ENCODE results near the gene PLAC9.

The PLAC9 gene

DNA sequence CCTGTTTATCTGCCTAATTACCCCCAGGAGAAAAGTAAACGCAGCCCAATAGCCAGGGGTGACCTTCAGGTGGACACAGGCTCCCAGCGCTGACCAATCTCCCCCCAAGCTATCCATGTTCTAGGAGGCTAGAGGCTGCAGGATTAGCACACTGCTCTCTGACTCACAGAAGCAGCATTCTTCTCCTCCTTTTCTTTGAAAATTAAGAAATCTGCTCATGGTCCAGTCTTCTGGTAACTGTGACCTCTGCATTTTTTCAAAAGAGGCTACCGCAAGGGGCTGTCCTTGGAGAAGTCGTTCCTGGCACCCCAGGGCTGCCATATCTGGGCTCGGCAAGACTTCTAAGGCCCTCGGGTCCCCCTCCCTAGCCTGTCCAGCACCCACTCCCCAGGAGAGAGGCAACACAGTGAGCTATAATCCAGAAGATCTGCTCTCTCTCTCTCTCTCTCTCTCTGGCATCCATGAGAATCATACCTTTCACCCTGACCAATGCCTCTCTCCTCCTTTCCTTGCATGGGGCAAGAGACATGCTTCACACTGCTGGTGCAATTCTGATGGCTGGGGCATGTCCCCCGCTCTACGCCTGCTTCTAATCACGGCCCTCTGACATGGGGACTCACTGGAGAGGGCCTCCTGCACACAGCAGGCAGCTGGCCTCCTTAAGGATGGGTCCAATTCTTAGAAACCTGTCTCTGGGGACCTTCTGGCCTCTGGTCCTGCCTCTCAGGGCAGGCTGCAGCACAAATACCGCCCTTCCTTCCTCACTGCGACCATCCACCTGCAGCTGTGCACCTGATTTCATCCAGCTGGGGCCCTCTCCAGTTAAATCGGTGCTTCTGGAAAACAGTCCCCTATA is 45.5 kb downstream of the PLAC9 start:
- DNase-seq = no peak

GRCh38 chr10:80182986-80183385 is 50.5 kb downstream of the PLAC9 start:
- DNase-seq = no peak

DNA sequence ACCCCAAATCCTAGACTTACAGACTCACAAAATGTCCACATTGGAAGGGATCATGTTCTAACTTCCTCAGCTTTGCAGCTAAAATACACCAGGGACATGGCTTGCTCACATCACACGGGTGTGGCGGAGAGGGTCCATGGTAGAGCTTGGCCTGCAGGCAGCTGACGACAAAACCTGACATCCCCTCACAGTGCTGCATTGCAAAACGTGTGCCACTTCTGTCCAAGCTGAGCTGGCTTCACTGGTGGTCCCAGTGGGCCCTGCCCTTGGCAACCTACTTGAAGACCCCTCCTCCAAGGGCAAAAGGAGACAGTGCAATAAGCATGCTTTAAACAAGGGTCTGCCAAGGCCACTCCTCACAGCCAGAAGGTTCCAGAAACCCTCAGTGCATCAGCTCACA is 50.9 kb downstream of the PLAC9 start:
- DNase-seq = no peak

DNA sequence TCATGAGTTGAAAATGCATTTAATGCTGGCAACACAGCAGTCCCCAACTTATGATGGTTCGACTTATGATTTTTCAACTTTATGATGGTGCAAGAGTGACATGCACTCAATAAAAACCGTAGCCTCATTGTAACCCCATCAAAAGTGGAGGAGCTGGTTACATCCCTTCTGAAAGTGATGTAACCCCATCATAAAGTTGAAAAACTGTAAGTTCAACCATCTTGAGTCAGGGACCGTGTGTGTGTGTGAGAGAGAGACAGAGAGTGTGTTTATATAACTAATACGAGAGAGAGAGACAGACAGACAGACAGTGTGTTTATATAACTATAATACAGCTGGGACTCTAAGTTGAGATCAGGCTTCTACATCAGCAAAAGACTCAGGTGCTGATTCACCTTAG is 51.8 kb downstream of the PLAC9 start:
- DNase-seq = no peak

DNA sequence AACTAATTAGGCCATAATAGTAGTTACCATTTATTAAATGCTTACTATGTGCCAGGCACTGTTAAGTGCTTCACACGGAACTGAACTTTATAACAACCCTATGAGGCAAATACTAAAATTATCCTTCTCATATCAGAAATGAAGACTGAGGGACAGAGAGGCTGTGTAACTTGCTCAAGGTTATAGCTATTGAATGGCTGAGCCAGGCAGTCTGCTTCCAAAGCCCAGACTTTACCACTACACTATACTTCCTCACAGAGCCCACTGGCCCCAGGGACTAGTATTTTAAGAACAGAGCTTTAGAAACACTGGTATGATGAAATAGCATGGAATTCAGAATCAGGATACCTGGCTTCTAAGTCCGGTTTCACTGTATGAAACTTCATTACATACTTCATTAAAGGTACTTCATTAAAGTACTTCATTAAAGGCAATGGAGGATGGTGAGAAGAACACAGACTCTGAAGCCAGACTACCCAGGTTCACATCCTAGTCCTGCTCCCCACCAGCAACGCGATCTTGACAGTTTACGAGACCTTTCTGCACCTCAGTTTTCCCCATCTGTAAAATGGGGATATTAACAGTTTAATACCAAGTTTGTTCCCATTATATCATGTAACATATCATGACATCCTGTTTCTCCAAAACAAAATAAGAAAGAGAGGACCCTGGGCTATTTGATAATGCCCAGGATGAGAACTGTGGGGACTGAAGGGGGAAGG is 53.2 kb downstream of the PLAC9 start:
- DNase-seq = no peak

DNA sequence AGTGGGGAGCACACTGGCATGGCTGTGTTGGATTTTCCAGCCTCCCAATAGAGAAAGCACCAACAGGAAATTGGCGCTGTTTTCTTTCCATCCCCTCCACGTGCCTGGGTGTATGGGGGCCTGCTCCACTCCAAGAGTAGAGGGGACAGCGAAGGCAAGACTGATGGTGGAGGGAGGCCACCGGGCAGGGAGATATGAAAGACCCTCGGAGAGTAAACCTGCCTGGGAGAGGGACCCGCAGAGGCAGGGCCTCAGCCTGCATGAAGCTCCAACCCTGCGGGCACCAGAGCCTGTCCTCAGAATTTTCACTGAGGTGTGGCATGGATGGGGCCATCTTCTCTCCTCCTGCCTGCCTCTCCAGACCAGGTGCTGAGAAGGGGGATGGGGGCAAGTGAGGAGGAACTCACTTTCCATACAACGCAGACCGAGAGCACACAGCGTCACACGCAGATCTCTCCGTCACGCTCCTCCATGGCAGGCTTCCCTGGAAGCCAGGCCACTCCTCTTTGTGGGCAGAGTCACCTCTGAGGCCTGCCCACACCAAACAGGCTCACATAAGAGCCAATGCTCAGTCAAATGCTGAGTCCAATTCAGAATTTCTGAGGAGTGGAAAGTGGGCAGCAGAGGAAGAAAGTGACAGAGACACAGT is 54.0 kb downstream of the PLAC9 start:
- no peak for DNase-seq

DNA sequence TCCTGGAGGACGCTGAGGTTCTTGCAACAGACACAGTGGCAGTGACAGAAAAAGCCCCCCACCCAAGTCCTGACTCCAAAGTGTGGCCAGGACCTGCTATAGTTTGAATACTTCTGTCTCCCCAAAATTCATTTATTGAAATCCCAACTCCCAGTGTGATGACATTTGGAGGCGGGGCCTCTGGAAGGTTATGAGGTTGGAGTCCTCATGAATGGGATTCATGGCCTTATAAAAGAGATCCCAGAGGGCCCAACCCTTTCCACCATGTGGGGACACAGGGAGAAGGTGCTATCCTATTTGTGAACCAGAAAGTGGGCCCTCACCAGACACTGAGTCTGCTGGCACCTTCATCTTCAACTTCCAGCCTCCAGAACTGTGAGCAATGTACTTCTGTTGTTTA is 54.5 kb downstream of the PLAC9 start:
- no peak for DNase-seq

DNA sequence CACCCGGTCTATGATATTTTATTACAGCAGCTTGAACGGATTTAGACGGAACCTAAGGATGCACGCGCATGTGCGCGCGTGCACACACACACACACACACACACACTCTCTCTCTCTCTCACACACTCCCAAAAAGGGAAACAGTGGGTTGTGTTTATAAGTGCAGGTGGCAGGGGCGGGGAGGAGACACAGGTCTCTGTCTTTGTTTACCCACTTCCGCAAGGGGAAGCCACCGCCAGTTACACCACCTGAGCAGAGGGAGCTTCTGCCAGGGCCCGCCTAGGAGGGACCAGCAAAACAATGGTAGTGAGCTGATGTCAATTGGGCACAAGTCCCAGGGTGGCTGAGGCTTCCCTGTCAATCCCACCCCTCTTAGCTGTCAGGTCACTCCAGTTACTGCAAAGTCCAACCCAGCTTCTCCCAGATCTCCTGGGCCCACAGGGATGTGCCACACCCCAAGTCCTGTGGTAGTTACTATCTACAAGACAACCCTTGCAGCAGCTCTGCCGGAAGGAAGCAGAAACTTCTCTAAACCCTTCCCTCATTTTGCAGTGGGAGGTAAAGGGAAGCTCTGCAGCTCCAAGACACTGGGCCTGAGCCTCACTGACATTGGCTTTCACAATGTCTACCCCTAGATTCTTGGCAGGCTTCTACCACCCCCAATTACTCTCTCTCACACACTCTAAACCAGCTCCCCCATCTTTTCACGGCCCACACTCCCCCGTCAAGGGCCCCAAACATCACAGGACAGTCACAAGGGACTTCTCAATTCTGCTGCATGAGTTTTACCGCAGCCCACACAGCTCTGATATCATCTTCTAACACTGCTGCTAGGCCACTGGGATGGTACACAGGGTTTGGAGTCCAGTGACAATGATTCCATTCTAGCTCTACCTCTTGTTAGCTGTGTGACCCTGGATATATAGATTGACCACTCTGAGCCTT is 55.2 kb downstream of the PLAC9 start:
- peak in 2 of 58 donors; percentile 30 to 56 for DNase-seq

DNA sequence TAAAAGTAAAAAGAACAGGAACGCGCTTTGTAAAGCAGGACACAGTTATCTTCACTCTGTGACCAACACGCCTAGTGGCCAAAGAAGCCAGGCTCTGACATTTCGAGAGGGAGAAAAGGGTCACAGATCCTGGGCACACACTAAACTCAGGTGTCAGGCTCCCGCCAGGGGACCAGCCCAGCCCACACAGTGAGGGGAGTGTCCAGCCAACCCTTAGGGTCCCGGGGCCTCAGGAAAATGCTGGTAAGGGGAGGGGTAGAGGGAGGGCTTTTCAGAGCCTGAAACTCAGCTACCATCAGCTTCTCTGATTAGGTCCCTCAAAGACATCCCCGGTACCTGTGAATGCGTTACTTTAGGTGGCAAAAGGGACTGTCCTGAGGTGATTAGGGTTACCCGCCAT is 56.2 kb downstream of the PLAC9 start:
- DNase-seq = no peak

DNA sequence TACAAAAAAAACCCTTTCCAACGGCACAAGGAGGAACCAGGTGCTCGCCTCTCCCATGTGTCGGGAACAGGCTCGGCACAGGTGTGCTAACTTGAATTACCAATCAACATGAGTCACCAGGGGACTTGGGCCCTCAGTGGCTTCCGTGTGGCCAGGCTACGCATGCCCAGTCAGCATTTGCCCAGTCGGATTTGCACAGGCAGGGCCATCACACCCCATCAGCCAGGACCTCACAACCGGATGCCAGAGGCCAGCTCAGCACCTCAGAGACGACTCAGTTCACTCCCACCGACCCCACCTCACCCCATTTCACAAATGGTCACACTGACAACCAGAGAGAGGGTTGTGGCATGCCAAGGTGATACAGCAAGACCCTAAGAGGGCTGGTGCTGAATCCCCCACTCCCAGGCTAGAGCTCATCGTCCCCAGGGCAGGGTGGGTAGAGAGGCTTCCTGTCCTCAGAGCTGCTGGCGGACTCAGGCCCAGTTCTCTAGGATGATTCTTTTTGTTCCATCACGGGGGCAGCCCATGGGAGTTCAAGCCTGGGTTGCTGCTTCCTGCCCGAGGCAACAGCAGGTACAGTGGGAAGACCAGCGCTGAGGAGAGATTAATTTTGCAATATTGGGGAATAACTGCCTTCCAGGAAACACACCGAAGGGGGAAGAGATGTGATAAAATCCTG is 59.2 kb downstream of the PLAC9 start:
- DNase-seq = no peak

- DNase-seq = no peak
Observed at GRCh38 chr10:80192553-80192952, 60.0 kb downstream of the PLAC9 start.

GRCh38 chr10:80194373-80195045 is 62.0 kb downstream of the PLAC9 start:
- DNase-seq = no peak

Data from anterior cingulate cortex (tissue), 58 donors.